Nucleus accumbens (tissue), 56 donors: ENCODE data around the gene FBXW7.

Source experiments
- DNase-seq, 56 donors: peaks; one replicate each; lab custom pipeline; 2025; lab: John Stamatoyannopoulos, UW

FBXW7 gene

DNA sequence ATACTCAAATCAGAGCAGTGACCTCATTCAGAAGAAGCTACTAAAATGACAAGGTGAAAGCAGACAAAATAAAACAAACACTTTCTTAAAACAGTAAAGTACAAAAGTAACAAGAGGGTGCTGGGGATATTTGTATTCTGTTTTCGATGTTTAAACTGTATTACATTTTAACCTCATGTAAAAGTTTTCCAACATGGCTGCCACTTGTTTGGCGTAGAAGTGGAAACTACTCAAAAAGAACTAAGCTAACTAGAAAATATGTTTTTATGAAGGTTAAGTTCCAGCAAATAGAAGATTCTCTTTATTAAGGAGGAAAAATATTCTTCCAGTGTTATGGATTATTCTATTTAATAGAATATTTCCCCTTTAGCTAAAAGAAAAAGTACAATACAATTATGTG is 155.0 kb downstream of the FBXW7 start:
- DNase-seq, result no peak

GRCh38 chr4:152380185-152380584 is 155.7 kb downstream of the FBXW7 start:
- no peak for DNase-seq

- DNase-seq, result no peak
These were observed 161.1 kb downstream of the FBXW7 start for GRCh38 chr4:152374606-152375285.

DNA sequence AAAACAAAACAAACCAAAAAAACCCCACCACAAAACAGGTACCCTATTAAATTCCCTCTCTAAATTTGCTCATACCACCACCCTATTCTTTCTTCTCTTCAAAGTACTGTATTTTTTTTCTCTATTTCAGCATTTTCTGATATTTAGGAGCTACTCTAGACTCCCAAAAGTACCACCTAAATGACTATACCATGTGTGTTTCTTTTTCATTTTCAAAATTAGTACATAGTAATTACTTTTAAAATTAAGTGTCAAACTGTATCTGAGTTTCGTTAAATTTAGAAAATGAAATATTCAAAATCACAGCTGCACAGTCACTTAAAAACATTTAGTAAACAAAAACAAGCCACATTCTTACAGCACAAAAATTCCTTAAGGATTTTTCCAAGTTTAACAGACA is 161.7 kb downstream of the FBXW7 start:
- no peak for DNase-seq

DNA sequence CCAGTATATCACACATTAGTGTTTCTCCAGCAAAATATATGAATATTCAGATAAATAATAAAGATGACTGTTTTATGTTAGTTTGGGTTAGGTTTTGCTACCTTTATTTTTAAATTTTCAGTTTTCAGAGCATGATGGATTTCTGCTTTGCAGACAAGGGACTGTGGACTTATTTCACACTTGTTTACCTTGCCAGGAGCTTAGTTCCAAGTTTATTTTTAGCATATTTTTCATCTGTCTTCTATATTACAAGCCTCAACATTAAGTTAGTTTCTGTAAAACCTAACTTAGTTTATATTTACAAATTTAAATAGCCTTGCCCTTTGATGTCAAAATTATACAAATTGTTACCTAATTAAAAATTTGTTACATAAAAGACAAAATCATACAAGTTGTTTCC is 163.4 kb downstream of the FBXW7 start:
- no peak for DNase-seq

DNA sequence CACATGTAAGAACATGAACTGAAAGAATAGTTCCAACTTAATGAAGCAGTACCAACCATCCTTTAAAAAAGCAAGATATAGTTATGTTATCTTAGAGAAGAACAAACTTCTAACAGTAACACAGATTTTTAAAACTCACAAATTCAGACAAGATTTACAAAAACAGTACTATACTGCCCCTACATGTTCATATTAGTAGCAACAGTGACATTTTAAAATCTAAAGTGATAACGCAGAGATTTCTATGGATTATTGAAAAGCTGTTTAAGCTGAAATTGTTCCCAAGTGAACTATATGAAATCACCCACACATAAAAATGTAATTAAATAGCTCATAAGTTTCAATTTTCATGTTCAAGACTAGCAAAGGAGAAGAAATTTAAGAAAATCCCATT is 166.0 kb downstream of the FBXW7 start:
- no peak for DNase-seq

DNA sequence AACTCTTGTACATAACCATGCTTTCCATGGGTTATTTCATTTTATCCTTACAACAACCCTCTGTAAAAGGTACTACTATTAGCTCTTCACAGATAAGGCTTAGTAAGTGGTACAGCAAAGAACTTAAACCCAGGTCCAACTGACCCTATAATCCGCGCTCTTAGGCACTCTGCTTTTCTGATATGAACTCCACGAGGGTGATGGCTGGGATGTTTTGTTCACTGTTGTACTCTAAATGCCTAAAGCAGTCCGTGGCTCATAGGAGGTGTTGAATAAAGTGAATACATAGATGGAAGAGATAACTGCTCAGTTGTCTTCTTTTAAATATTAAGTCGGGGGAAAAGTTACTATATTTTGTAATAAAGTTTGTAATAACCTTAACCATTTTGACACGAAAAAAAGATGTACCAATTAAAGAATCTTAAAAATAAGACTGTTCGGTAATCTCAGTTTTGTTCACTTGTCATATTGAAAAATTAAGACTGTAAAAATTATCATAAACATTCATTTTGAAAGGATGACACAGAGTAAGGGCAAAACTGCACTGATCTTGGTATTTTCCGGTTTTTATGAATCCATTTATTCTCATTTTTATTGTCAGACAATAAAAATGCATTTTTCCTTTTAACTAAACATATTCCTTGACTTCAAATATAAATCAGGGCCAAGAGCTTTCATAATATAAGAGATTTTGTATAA is 166.5 kb downstream of the FBXW7 start:
- DNase-seq, result no peak

- DNase-seq, result no peak
These were observed 167.9 kb downstream of the FBXW7 start for GRCh38 chr4:152368001-152368400.

GRCh38 chr4:152364883-152365282 is 171.0 kb downstream of the FBXW7 start:
- DNase-seq, result no peak

DNA sequence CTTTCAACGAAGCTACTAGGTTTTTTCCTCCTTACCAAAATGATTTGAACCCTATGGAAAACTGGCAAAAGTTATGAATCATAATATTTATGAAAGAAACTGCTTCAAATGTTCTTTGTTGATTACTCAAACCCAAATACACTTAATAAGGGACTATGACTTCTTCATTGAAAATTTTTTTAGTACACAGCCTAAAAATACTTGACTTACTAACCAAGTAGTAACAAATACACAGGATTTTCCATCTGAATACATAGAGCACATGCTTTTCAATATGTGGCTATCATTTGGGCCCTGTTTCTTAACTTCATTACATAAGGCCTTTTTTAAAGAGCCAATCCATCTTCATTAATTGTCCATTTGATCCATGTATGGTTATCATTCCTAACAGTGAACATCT is 171.5 kb downstream of the FBXW7 start:
- DNase-seq, result no peak

- DNase-seq, result no peak
These were observed 172.0 kb downstream of the FBXW7 start for GRCh38 chr4:152363904-152364303.

GRCh38 chr4:152363086-152363485 is 172.8 kb downstream of the FBXW7 start:
- DNase-seq, result no peak

DNA sequence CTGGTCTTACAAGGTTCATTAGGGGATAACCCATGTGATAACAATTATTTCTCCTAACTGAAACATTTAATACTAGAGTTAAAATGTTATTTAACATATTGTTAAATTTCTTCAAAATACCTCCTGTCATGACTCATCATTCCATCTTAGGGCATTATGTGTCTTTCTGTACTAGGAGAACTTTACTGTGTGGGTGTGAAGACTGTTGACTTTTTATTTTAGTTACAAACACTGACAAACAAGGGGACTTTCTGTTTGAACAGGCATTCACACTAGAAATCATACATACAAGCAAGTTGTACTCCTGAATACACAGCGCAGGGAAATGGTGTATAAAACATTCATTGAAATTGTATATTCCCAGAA is 175.9 kb downstream of the FBXW7 start:
- DNase-seq, result no peak

- DNase-seq, result no peak
These were observed 176.5 kb downstream of the FBXW7 start for GRCh38 chr4:152359208-152360044.

DNA sequence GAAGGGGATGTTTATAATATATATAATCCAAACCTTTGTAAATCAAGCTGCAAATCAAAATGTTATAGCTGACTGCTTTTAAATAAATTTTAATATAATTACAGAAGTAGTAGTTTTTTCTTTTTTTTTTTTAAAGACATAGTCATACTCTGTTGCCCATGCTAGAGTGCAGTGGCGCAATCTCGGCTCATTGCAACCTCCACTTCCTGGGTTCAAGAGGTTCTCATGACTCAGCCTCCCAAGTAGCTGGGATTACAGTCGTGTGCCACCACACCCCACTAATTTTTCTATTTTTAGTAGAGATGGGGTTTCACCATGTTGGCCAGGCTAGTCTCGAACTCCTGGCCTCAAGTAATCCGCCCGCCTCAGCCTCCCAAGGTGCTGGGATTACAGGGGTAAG is 178.7 kb downstream of the FBXW7 start:
- no peak for DNase-seq

DNA sequence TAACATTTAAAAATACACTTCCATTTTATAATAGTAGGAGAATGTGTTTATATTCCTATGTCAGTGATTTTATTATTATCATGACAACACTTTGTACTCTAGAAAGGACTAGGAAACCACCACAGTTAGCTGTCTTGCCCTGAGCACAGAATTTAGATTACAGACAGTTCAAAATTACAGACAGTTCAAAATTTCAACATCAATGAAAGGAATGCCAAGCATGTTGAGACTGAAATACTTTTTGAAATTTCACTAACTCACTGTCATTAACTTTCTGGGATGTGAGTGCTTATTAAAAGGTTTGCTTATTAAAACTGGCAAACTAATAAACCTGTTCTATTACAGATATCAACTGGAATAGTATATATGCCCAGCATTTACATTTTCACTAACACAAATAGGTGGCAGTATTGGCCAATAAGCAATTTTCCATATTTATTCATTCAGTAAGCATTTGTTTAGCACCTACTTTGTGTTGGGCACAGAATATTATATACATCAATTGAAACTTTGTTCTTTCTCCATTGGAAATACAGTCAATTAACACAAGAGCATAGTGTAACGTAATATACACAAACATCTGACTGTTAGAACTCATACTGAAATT is 179.4 kb downstream of the FBXW7 start:
- DNase-seq, result no peak

GRCh38 chr4:152352622-152353116 is 183.2 kb downstream of the FBXW7 start:
- DNase-seq, result peak in 52 of 56 donors; percentile 1 to 78 (median 36)

- no peak for DNase-seq
These were observed 183.7 kb downstream of the FBXW7 start for GRCh38 chr4:152352215-152352614.

DNA sequence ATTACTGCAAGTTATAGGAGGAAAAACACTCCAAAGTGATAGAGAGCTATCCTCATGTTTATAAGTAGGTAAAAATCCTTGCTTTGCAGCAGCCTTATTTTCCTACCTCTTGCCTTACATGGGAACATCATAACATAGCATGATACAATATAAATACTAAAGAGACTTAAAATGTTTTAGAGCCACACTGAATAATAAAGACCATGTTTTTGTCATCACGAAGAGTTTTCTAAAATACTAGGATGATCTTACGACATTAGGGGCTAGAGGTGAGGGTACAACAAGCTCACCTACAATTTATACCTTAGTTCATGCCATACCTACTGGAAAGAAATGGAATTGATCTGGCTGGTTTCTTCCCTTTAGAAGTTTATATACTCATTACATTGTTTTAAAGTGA is 184.8 kb downstream of the FBXW7 start:
- DNase-seq, result no peak

GRCh38 chr4:152348670-152349069 is 187.2 kb downstream of the FBXW7 start:
- peak in 3 of 56 donors; percentile 1 to 3 (median 2) for DNase-seq

- DNase-seq, result no peak
These were observed 188.9 kb downstream of the FBXW7 start for GRCh38 chr4:152346979-152347378.
